Measurements from ENCODE around the gene ACP1.

GRCh38 chr2:323035-323434, 58.3 kb downstream of the ACP1 start:
- TF ChIP-seq CTCF (IDR thresholded peaks at IDR 0.05; ENCODE audit: insufficient read depth, low read length, poor library complexity, severe bottlenecking) (no peak), EZH2phosphoT487 (conservative IDR thresholded peaks at IDR 0.05; ENCODE audit: low read length) (no peak)
